Omental fat pad (tissue), 4 donors: Measurements from ENCODE around the gene DNMT3B. TPM values are rescaled to one million over a fixed set of nuclear protein-coding genes. Genes with fewer than 3 reads are reported as not detected.

Experiments used
- ATAC-seq: fragments of 150-250 bp; one replicate; pipeline ENCODE4 v1.9.1; 2016; ENCODE audit warnings: mild to moderate bottlenecking, moderate library complexity; ENCODE audit not compliant: low FRiP score
- DNase-seq: peaks from one replicate; pipeline ENCODE4 v3.0.0-alpha.2; 2019; ENCODE audit warnings: low spot score
- CTCF ChIP-seq, 3 donors: fragments of 450-650 bp; IDR thresholded peaks; one replicate each; pipeline ENCODE4 v1.5.1; 2016 to 2017; ENCODE audit warnings: antibody characterized with exemption in 3 of 3, mild to moderate bottlenecking in 3 of 3, moderate library complexity in 2 of 3
- total RNA-seq, 4 donors: library from RNA; depleted of rRNA; stranded (reverse); fragments of >200 nt; gene quantifications; one replicate each; pipeline ENCODE4 v1.1.0, GENCODE V29; 2016

DNMT3B gene
- total RNA-seq, 4 donors from 2014 or later, result 0.24 to 2.0 (median 0.44) TPM

DNA sequence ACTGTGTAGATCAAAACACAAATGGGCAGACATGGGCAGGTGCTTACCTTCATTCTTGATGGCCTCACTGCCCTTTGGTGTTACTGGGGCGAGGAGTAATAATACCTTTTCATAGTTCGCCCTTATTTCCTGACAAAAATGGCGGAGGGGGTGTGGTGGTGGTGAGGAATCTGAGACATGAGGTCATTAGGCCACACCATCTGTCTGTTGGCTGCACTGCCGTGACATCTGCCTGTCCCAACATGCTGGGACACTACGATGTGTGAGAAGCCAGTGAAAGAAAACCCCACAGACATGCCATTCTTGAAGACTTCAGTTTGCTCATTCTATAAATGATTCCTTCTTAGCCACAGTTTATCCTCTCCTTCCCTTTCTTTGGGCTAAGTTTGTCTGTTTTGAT is 44.2 kb downstream of the DNMT3B start:
- no peak for TF ChIP-seq CTCF (IDR thresholded peaks at IDR 0.05)
- ATAC-seq (no peak), DNase-seq (no peak)

- DNase-seq, result no peak
- no peak for TF ChIP-seq CTCF (IDR thresholded peaks at IDR 0.05)
- ATAC-seq, result no peak
Observed at GRCh38 chr20:32807706-32808105, 45.5 kb downstream of the DNMT3B start.

DNA sequence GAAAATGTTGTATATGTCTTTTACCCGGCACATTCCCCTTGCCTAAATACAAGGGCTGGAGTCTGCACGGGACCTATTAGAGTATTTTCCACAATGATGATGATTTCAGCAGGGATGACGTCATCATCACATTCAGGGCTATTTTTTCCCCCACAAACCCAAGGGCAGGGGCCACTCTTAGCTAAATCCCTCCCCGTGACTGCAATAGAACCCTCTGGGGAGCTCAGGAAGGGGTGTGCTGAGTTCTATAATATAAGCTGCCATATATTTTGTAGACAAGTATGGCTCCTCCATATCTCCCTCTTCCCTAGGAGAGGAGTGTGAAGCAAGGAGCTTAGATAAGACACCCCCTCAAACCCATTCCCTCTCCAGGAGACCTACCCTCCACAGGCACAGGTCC is 46.3 kb downstream of the DNMT3B start:
- DNase-seq (no peak), ATAC-seq (no peak)
- no peak for TF ChIP-seq CTCF (IDR thresholded peaks at IDR 0.05)

GRCh38 chr20:32809907-32810306 is 47.7 kb downstream of the DNMT3B start:
- no peak for TF ChIP-seq CTCF (IDR thresholded peaks at IDR 0.05)
- no peak for DNase-seq
- no peak for ATAC-seq

DNA sequence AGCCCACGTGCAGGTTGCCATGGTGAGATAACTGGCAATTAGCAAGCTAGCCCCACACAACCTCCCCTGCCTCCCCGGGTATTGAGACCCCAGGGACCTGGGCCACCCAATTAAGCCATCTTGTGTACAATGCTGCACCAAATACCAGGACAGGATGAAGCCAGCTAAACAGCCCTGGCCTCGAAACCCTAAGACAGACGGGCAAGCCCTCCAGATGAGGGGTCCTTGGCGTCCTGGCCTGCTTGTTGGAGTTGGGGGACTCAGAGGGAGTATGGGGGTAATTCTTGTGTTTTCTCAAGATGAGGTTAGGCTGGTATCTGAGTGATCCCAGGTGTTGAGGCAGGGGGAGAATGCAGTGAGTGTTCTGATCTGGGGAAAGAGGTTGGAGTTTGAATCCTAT is 48.8 kb downstream of the DNMT3B start:
- ATAC-seq (no peak), DNase-seq (no peak)
- no peak for TF ChIP-seq CTCF (IDR thresholded peaks at IDR 0.05)

- no peak for ATAC-seq
- TF ChIP-seq CTCF (IDR thresholded peaks at IDR 0.05), result no peak
- DNase-seq, result no peak
Observed at GRCh38 chr20:32811886-32812285, 49.7 kb downstream of the DNMT3B start.

GRCh38 chr20:32819992-32820697 is 58.0 kb downstream of the DNMT3B start:
- no peak for TF ChIP-seq CTCF (IDR thresholded peaks at IDR 0.05)
- ATAC-seq, result peak; percentile 88
- DNase-seq, result no peak
